NK-92 (cell line): ENCODE measurements around the gene PSTPIP1.

Source experiments
- DNase-seq: peaks from one replicate; lab custom pipeline; 2025; ENCODE audit not compliant: unreplicated experiment; lab: John Stamatoyannopoulos, UW

The PSTPIP1 gene

GRCh38 chr15:77067691-77068367 lies 72.9 kb downstream of the PSTPIP1 start:
- no peak for DNase-seq

DNA sequence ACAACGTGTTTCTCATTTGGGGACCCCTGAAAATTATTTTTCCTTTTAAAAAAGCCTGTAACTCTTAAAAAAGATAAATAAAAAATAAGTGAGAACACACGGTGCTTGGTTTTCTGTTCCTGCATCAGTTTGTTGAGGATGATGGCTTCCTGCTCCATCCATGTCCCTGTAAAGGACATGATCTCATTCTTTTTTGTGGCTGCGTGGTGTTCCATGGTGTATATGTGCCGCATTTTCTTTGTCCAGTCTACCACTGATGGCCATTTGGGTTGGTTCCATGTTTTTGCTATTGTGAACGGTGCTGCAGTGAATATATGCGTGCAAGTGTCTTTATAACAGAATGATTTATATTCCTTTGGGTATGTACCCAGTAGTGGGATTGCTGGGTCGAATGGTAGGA lies 73.7 kb downstream of the PSTPIP1 start:
- no peak for DNase-seq

GRCh38 chr15:77069521-77070121 lies 74.7 kb downstream of the PSTPIP1 start:
- no peak for DNase-seq

GRCh38 chr15:77070180-77070494 lies 75.2 kb downstream of the PSTPIP1 start:
- DNase-seq, result no peak

GRCh38 chr15:77070495-77071304 lies 75.8 kb downstream of the PSTPIP1 start, which contains the start of gene TSPAN3:
Gene TSPAN3 (minus strand): TSS chr15:77071109. CDS start chr15:77070954, 155 bp downstream.
- peak; percentile 54 for DNase-seq

- DNase-seq, result no peak
Measured at GRCh38 chr15:77071305-77072223, 76.6 kb downstream of the PSTPIP1 start.

DNA sequence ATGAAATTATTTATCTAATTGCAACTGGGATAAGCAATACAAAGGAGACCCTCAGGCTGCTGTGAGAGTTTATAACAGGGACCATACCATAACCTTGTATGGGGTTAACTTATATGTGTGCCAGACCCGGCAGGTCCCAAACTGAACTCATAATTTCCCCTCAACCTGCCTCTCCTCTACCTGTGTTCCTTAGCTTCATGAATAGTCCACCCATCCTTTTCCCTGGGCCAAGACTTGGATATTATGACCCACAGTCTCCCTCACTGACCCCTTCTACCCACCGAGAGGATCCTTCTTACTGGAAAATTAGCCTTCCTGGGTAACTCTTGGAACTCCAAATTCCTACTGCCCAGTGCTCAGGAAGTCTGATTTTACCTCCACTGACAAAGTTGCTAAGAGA lies 79.4 kb downstream of the PSTPIP1 start:
- DNase-seq, result no peak

DNA sequence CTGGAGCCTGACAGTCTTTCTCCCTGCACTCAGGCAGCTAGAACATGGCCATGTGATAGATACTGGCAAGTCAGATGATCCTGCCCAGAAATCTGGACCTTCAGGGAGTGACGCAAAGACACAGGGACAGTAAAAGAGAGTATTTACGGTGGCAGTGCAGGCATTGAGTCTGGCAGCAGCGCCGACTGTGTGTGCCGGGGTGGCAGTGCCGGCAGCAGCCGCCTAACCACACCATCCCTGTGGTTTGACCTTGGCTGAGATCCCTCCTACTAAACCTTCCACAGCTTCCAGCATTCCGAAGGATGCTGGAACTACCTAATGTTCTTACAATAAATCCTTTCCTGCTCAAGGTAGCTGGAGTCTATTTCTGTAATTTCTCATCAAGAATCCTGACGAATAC lies 80.6 kb downstream of the PSTPIP1 start:
- no peak for DNase-seq

- DNase-seq, result no peak
Measured at GRCh38 chr15:77076323-77076915, 81.5 kb downstream of the PSTPIP1 start.

- no peak for DNase-seq
Measured at GRCh38 chr15:77081971-77082370, 87.0 kb downstream of the PSTPIP1 start.

- no peak for DNase-seq
Measured at GRCh38 chr15:77083381-77084160, 88.6 kb downstream of the PSTPIP1 start.

- DNase-seq, result no peak
Measured at GRCh38 chr15:77084436-77084835, 89.5 kb downstream of the PSTPIP1 start.

GRCh38 chr15:77085297-77085696 lies 90.4 kb downstream of the PSTPIP1 start:
- DNase-seq, result no peak
